Measurements from ENCODE around the gene WSCD2.

Gene WSCD2

DNA sequence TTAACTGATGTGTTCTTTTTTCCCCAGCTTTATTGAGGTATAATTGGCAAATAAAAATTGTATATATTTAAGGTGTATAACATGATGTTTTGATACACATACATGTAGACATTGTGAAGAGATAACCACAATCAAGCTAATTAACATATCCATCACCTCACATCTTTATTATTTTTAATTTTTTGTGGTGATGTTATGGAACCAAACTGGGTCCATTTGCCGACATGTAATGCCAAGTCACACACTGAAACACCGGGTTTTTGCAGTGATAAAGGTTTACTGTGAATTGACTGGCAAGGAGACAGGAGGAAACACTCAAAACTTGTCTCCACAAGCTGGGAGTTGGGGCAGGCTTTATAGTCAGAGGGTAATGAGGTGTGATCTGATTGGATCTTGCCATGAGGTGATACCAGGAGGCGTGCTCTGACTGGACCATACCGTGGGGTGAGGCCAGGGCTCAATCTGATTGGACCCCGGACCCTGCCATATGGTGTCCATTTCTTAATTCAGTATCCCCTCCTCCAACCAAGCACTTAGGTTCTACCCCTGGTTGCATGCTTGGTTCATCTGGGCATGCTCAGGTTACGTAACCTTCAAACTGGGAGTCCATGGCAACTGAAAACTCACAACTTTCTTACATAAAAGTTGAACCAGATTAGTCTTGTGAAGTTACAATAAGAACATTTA is 11.8 kb upstream of the WSCD2 start:
- DNase-seq (ENCODE audit: extremely low spot score) = no peak
- POLR2A ChIA-PET = no interaction called here
- CTCF ChIA-PET = no interaction called here
- no peak for TF ChIP-seq FOXM1 (IDR thresholded peaks at IDR 0.05; ENCODE audit: borderline replicate concordance)
- no peak for TF ChIP-seq L3MBTL2 (conservative IDR thresholded peaks at IDR 0.05)
- no peak for TF ChIP-seq ARNT (IDR thresholded peaks at IDR 0.05)
- no peak for TF ChIP-seq ZNF384 (IDR thresholded peaks at IDR 0.05)
- no peak for TF ChIP-seq FOXA1 (IDR thresholded peaks at IDR 0.05)
- TF ChIP-seq BHLHE40 (IDR thresholded peaks at IDR 0.05; ENCODE audit: borderline replicate concordance) = no peak
- no peak for TF ChIP-seq CTBP1 (IDR thresholded peaks at IDR 0.05; ENCODE audit: borderline replicate concordance)
- TF ChIP-seq SP1 (IDR thresholded peaks at IDR 0.05) = no peak
- no peak for TF ChIP-seq ELF4 (IDR thresholded peaks at IDR 0.05)
- TF ChIP-seq, protein P1, sequence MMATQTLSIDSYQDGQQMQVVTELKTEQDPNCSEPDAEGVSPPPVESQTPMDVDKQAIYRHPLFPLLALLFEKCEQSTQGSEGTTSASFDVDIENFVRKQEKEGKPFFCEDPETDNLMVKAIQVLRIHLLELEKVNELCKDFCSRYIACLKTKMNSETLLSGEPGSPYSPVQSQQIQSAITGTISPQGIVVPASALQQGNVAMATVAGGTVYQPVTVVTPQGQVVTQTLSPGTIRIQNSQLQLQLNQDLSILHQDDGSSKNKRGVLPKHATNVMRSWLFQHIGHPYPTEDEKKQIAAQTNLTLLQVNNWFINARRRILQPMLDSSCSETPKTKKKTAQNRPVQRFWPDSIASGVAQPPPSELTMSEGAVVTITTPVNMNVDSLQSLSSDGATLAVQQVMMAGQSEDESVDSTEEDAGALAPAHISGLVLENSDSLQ (IDR thresholded peaks at IDR 0.05) = no peak
- TF ChIP-seq FOXK2 (IDR thresholded peaks at IDR 0.05) = no peak
- no peak for TF ChIP-seq HDGF (IDR thresholded peaks at IDR 0.05; ENCODE audit: borderline replicate concordance)

GRCh38 chr12:108117902-108118301 is 11.2 kb upstream of the WSCD2 start:
- ChIA-PET POLR2A (no interaction called here), CTCF (no interaction called here)
- DNase-seq (ENCODE audit: extremely low spot score) = no peak
- TF ChIP-seq TARDBP (IDR thresholded peaks at IDR 0.05) (no peak), SP1 (IDR thresholded peaks at IDR 0.05) (no peak)

- POLR2A ChIA-PET = no interaction called here
- CTCF ChIA-PET = no interaction called here
- TF ChIP-seq, protein P1 (IDR thresholded peaks at IDR 0.05) = no peak
- TF ChIP-seq LEF1 (IDR thresholded peaks at IDR 0.05; ENCODE audit: borderline replicate concordance) (no peak), NFRKB (IDR thresholded peaks at IDR 0.05) (no peak), FOXA1 (IDR thresholded peaks at IDR 0.05) (no peak), ELF4 (IDR thresholded peaks at IDR 0.05) (no peak), SP1 (IDR thresholded peaks at IDR 0.05) (no peak), SUZ12 (IDR thresholded peaks at IDR 0.05) (no peak)
- DNase-seq (ENCODE audit: extremely low spot score) = no peak
Observed at GRCh38 chr12:108119126-108119973, 9.7 kb upstream of the WSCD2 start.

GRCh38 chr12:108119974-108120862 is 8.9 kb upstream of the WSCD2 start:
- POLR2A ChIA-PET = no interaction called here
- DNase-seq (ENCODE audit: extremely low spot score) = no peak
- CTCF ChIA-PET = no interaction called here
- TF ChIP-seq TARDBP (IDR thresholded peaks at IDR 0.05) (no peak), HDGF (IDR thresholded peaks at IDR 0.05; ENCODE audit: borderline replicate concordance) (no peak), ZNF384 (IDR thresholded peaks at IDR 0.05) (no peak), LEF1 (IDR thresholded peaks at IDR 0.05; ENCODE audit: borderline replicate concordance) (no peak)
- TF ChIP-seq, protein P1 (IDR thresholded peaks at IDR 0.05) = no peak

DNA sequence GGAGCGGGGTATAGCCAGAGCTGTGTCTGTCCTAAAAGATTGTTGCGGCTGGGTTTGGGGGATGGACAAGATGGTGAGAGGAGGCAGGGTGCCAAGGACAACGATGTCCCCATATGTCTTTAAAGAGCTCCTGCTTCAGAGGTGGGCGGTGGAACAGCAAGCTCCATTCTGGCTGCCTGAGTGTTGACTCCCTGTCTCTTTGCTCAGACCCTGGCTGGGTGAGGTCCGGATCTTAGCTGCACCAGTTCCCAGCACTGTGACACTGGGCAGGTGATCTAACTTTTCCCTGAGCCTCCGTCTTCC is 8.3 kb upstream of the WSCD2 start:
- POLR2A ChIA-PET = no interaction called here
- TF ChIP-seq TARDBP (IDR thresholded peaks at IDR 0.05) (no peak), NFRKB (IDR thresholded peaks at IDR 0.05) (no peak), FOXM1 (IDR thresholded peaks at IDR 0.05; ENCODE audit: borderline replicate concordance) (no peak), BHLHE40 (IDR thresholded peaks at IDR 0.05; ENCODE audit: borderline replicate concordance) (no peak)
- DNase-seq (ENCODE audit: extremely low spot score) = no peak
- CTCF ChIA-PET = no interaction called here

DNA sequence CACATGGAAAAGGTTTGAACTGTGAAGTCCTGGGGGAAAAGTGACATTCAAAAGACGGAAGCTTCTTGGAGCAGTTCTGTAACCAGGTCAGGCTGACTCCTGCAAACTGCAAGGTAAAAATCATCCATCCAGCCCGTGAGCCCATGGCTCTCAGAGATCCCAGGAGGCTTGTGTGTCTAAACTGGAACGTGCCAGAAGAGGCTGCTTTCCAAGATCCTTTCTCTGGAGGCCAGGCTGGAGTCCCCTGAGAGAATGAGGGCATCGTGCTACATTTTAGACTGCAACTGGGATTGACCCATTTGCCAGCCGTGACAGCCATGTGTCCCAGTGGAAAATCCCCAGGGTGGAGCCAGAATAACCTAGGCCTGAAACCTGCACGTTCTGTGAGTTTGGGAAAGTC is 7.8 kb upstream of the WSCD2 start:
- ChIA-PET POLR2A (no interaction called here), CTCF (no interaction called here)
- DNase-seq (ENCODE audit: extremely low spot score) = no peak
- no peak for TF ChIP-seq FOXM1 (IDR thresholded peaks at IDR 0.05; ENCODE audit: borderline replicate concordance)
- no peak for TF ChIP-seq SP1 (IDR thresholded peaks at IDR 0.05)
- no peak for TF ChIP-seq TARDBP (IDR thresholded peaks at IDR 0.05)
- TF ChIP-seq FOXA1 (IDR thresholded peaks at IDR 0.05) = no peak
- TF ChIP-seq NFRKB (IDR thresholded peaks at IDR 0.05) = no peak
- TF ChIP-seq CTBP1 (IDR thresholded peaks at IDR 0.05; ENCODE audit: borderline replicate concordance) = no peak
- no peak for TF ChIP-seq ARNT (IDR thresholded peaks at IDR 0.05)
- no peak for TF ChIP-seq HDGF (IDR thresholded peaks at IDR 0.05; ENCODE audit: borderline replicate concordance)
- no peak for TF ChIP-seq LEF1 (IDR thresholded peaks at IDR 0.05; ENCODE audit: borderline replicate concordance)
- TF ChIP-seq SUZ12 (IDR thresholded peaks at IDR 0.05) = no peak
- no peak for TF ChIP-seq L3MBTL2 (conservative IDR thresholded peaks at IDR 0.05)
- TF ChIP-seq ELF4 (IDR thresholded peaks at IDR 0.05) = no peak
- TF ChIP-seq, protein P1 (IDR thresholded peaks at IDR 0.05) = no peak
- no peak for TF ChIP-seq BHLHE40 (IDR thresholded peaks at IDR 0.05; ENCODE audit: borderline replicate concordance)
- no peak for TF ChIP-seq FOXK2 (IDR thresholded peaks at IDR 0.05)
- TF ChIP-seq ZNF384 (IDR thresholded peaks at IDR 0.05) = no peak

All from HEK293T (cell line).